PFSK-1 (cell line): ENCODE measurements around the gene SH3RF1.

Experiments used
- FOXP2 ChIP-seq: optimal IDR thresholded peaks from 2 replicates; pipeline ENCODE3; 2011; ENCODE audit warnings: borderline replicate concordance, control low read depth, inconsistent platforms; ENCODE audit not compliant: insufficient read depth; ENCODE audit errors: extremely low read length, extremely low read depth
- POLR2AphosphoS5 ChIP-seq: IDR thresholded peaks from 2 replicates; pipeline ENCODE4 v1.6.1; 2012; ENCODE audit warnings: low read depth, mild to moderate bottlenecking, control low read depth, low read length, moderate library complexity
- REST ChIP-seq, 2 experiments: IDR thresholded peaks; 2 replicates each; pipeline versions ENCODE4 v1.6.1 to v1.8.0; 2011 to 2012; ENCODE audit warnings: low read depth in 2 of 2, low read length in 2 of 2, control low read depth in 1 of 2, inconsistent platforms in 1 of 2, mild to moderate bottlenecking in 1 of 2, moderate library complexity in 1 of 2; ENCODE audit not compliant: insufficient read depth in 1 of 2
- SIN3A ChIP-seq: IDR thresholded peaks from 2 replicates; pipeline ENCODE4 v1.6.1; 2012; ENCODE audit warnings: mild to moderate bottlenecking, low read length, moderate library complexity, borderline replicate concordance; ENCODE audit not compliant: insufficient read depth
- TAF1 ChIP-seq: IDR thresholded peaks from 2 replicates; pipeline ENCODE4 v1.6.1; 2012; ENCODE audit warnings: low read length, control low read depth, borderline replicate concordance; ENCODE audit not compliant: insufficient read depth

Gene SH3RF1

DNA sequence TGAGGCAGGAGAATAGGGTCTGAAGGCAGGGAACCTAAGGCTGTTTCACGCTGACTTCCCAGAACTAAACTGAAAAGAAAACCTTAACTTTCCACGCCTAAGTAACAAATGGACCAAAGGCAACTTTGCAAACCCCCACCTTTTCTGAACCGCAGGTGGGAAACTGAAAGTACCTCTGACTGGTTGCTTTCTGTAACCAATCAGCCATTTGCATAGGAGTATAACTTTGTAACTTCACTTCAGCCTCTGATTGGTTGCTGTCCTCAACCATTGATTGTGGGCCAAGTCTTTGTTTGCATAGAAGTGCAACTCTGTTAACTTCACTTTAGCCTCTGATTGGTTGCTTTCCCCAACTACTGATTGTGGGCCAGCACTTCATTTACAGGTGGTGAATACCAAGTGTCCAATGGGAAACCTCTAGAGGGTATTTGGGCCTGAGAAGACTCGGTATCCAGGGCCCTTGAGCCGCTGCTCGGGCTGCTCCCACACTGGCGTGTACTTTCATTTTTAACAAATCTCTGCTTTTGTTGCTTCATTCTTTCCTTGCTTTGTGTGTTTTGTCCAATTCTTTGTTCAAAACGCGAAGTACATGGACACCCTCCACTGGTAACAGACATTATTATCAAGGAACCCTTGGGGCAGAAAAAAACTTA, 139.1 kb downstream of the SH3RF1 start:
- TF ChIP-seq REST (IDR thresholded peaks at IDR 0.05; ENCODE audit: insufficient read depth in 1 of 2, low read depth in 2 of 2, low read length in 2 of 2) (no peak), SIN3A (no peak), POLR2AphosphoS5 (no peak), FOXP2 (no peak), TAF1 (no peak)

GRCh38 chr4:169128902-169129301, 141.9 kb downstream of the SH3RF1 start:
- TF ChIP-seq POLR2AphosphoS5 (no peak), REST (IDR thresholded peaks at IDR 0.05; ENCODE audit: insufficient read depth in 1 of 2, low read depth in 2 of 2, low read length in 2 of 2) (no peak), TAF1 (no peak), SIN3A (no peak), FOXP2 (no peak)

GRCh38 chr4:169127314-169127713, 143.4 kb downstream of the SH3RF1 start:
- TF ChIP-seq TAF1 (no peak), REST (IDR thresholded peaks at IDR 0.05; ENCODE audit: insufficient read depth in 1 of 2, low read depth in 2 of 2, low read length in 2 of 2) (no peak), SIN3A (no peak), FOXP2 (no peak), POLR2AphosphoS5 (no peak)

DNA sequence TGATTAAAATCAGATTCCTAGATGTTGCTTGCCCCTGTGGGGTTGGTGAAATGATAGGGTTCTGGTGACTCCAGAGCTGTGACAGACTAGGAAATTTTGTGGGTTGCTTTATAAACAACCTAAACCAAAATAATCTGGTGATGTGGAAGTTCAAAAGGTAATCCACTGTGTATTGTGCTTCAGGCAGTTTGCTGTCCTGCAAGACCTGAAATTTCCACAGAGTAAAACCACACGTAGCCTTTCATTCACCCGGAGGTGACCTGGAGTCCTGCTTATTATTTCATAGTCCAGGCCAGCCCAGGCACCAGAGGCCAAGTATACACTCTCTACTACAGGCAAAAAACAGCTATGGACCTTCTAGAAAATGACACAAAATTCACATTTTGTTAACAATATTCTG, 146.1 kb downstream of the SH3RF1 start:
- no peak for TF ChIP-seq TAF1
- TF ChIP-seq REST (IDR thresholded peaks at IDR 0.05; ENCODE audit: insufficient read depth in 1 of 2, low read depth in 2 of 2, low read length in 2 of 2) = no peak
- TF ChIP-seq POLR2AphosphoS5 = no peak
- TF ChIP-seq SIN3A = no peak
- no peak for TF ChIP-seq FOXP2

GRCh38 chr4:169122422-169122821, 148.3 kb downstream of the SH3RF1 start:
- TF ChIP-seq TAF1 (no peak), FOXP2 (no peak), SIN3A (no peak), POLR2AphosphoS5 (no peak), REST (IDR thresholded peaks at IDR 0.05; ENCODE audit: insufficient read depth in 1 of 2, low read depth in 2 of 2, low read length in 2 of 2) (no peak)
